Measurements from ENCODE around the gene LRRC74A.

DNA sequence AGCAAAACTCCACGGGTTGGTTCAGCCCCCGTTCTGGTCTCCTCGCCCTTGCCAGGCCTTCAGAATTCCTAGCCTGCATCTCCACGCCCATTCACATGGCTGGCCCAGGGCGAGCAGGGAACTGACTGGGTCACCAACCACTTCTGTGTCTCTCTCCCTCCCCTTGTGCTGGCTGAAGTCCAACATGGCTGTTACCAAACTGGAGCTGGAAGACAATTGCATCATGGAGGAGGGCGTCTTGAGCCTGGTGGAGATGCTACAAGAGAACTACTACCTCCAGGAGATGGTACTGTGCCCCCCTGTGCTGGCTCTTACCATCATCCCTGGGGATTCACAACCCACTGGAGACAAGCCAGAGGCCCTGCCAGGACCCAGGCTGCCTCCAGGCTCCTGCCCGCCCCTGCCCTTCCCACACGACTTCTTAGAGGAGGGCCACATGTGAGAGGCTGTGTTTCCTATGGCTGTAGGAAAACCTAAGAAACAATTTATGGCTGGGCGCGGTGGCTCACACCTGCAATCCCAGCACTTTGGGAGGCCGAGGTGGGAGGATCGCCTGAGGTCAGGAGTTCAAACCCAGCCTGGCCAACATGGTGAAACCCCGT lies 9.9 kb downstream of the LRRC74A start:
- TF ChIP-seq, protein P1, sequence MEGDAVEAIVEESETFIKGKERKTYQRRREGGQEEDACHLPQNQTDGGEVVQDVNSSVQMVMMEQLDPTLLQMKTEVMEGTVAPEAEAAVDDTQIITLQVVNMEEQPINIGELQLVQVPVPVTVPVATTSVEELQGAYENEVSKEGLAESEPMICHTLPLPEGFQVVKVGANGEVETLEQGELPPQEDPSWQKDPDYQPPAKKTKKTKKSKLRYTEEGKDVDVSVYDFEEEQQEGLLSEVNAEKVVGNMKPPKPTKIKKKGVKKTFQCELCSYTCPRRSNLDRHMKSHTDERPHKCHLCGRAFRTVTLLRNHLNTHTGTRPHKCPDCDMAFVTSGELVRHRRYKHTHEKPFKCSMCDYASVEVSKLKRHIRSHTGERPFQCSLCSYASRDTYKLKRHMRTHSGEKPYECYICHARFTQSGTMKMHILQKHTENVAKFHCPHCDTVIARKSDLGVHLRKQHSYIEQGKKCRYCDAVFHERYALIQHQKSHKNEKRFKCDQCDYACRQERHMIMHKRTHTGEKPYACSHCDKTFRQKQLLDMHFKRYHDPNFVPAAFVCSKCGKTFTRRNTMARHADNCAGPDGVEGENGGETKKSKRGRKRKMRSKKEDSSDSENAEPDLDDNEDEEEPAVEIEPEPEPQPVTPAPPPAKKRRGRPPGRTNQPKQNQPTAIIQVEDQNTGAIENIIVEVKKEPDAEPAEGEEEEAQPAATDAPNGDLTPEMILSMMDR (conservative IDR thresholded peaks at IDR 0.05; ENCODE audit: low read depth, low read length), result no peak
- TF ChIP-seq NFE2L2 (IDR thresholded peaks at IDR 0.05; ENCODE audit: low read depth, low read length), result no peak
- no peak for TF ChIP-seq CEBPB (IDR thresholded peaks at IDR 0.05; ENCODE audit: low read depth, low read length)
- no peak for TF ChIP-seq BHLHE40 (IDR thresholded peaks at IDR 0.05; ENCODE audit: low read depth, low read length)
- TF ChIP-seq FOS (IDR thresholded peaks at IDR 0.05; ENCODE audit: low read depth, low read length), result no peak
- TF ChIP-seq POLR2A (IDR thresholded peaks at IDR 0.05; ENCODE audit: low read depth, low read length), result no peak
- TF ChIP-seq, protein P2, sequence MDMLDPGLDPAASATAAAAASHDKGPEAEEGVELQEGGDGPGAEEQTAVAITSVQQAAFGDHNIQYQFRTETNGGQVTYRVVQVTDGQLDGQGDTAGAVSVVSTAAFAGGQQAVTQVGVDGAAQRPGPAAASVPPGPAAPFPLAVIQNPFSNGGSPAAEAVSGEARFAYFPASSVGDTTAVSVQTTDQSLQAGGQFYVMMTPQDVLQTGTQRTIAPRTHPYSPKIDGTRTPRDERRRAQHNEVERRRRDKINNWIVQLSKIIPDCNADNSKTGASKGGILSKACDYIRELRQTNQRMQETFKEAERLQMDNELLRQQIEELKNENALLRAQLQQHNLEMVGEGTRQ (IDR thresholded peaks at IDR 0.05; ENCODE audit: low read depth, low read length), result no peak

Measured in IMR-90 (cell line).